Loucy (cell line): ENCODE data around the gene FKBP4.

ENCODE experiments used
- H2AFZ ChIP-seq: fragments of 200-600 bp; sonication (generic); 2 replicates; pipeline ENCODE4 v1.6.0; 2016; ENCODE audit warnings: antibody characterized with exemption, mild to moderate bottlenecking, low read length, moderate library complexity
- H3F3A ChIP-seq: fragments of 200-600 bp; 2 replicates; pipeline ENCODE4 v1.6.0; 2016; ENCODE audit warnings: antibody characterized with exemption, low read depth, mild to moderate bottlenecking
- H3K27me3 ChIP-seq: fragments of 200-600 bp; sonication (generic); 2 replicates; pipeline ENCODE4 v1.6.1; 2014; ENCODE audit warnings: low read length, mild to moderate bottlenecking; ENCODE audit not compliant: insufficient read depth, poor library complexity, severe bottlenecking
- H3K36me3 ChIP-seq: fragments of 200-600 bp; sonication (generic); 2 replicates; pipeline ENCODE4 v1.6.1; 2016; ENCODE audit warnings: low read length; ENCODE audit not compliant: insufficient read depth
- H3K4me1 ChIP-seq: fragments of 200-600 bp; sonication (generic); 2 replicates; pipeline ENCODE4 v1.5.1; 2014; ENCODE audit warnings: low read length, mild to moderate bottlenecking; ENCODE audit not compliant: insufficient read depth, poor library complexity, severe bottlenecking
- H3K4me2 ChIP-seq: fragments of 200-600 bp; sonication (generic); 2 replicates; pipeline ENCODE4 v1.6.0; 2014; ENCODE audit warnings: antibody characterized with exemption, low read length, low read depth, mild to moderate bottlenecking; ENCODE audit not compliant: poor library complexity, severe bottlenecking
- H3K4me3 ChIP-seq: fragments of 200-600 bp; sonication (generic); 2 replicates; pipeline ENCODE4 v1.5.1; 2014; ENCODE audit warnings: low read length, mild to moderate bottlenecking, mixed read lengths; ENCODE audit not compliant: poor library complexity, severe bottlenecking
- H3K79me2 ChIP-seq: fragments of 200-600 bp; sonication (generic); 2 replicates; pipeline ENCODE4 v1.6.1; 2014; ENCODE audit warnings: low read length; ENCODE audit not compliant: insufficient read depth
- H3K9ac ChIP-seq: fragments of 200-600 bp; sonication (generic); 2 replicates; pipeline ENCODE4 v1.6.0; 2014; ENCODE audit warnings: mild to moderate bottlenecking, low read depth, low read length, moderate library complexity; ENCODE audit not compliant: poor library complexity, severe bottlenecking
- H3K9me2 ChIP-seq: fragments of 200-600 bp; sonication (generic); replicated peaks from 2 replicates; pipeline ENCODE4 v1.6.1; 2016; ENCODE audit warnings: low read depth, low read length, mixed read lengths
- H3K9me3 ChIP-seq: fragments of 200-600 bp; sonication (generic); 2 replicates; pipeline ENCODE4 v1.6.1; 2014; ENCODE audit warnings: mild to moderate bottlenecking, antibody characterized with exemption, low read length, low read depth; ENCODE audit not compliant: insufficient read depth
- H4K20me1 ChIP-seq: fragments of 200-600 bp; sonication (generic); 2 replicates; pipeline ENCODE4 v1.6.0; 2014; ENCODE audit warnings: antibody characterized with exemption, low read length, mild to moderate bottlenecking; ENCODE audit not compliant: insufficient read depth, poor library complexity, severe bottlenecking
- CTCF ChIP-seq: fragments of 200-600 bp; sonication (generic); conservative IDR thresholded peaks from 2 replicates; pipeline ENCODE4 v1.5.1; 2014; ENCODE audit warnings: mild to moderate bottlenecking, antibody characterized with exemption, low read length
- EZH2phosphoT487 ChIP-seq: fragments of 200-600 bp; IDR thresholded peaks from 2 replicates; pipeline ENCODE4 v1.6.1; 2018; ENCODE audit warnings: antibody characterized with exemption, mild to moderate bottlenecking, moderate library complexity, borderline replicate concordance

The FKBP4 gene

GRCh38 chr12:2756756-2757155 is 38.0 kb upstream of the FKBP4 start:
- no peaks in the 10 kb centered on the region for H3K9me2 ChIP-seq
- H3F3A ChIP-seq: no peaks in the 10 kb centered on the region
- H4K20me1 ChIP-seq: no peaks in the 10 kb centered on the region
- H3K4me1 ChIP-seq: no peaks in the 10 kb centered on the region
- no peak overlapping the region for H2AFZ ChIP-seq
- H3K27me3 ChIP-seq: no peaks in the 10 kb centered on the region
- no peaks in the 10 kb centered on the region for H3K36me3 ChIP-seq
- H3K4me3 ChIP-seq: no peak overlapping the region
- no peak overlapping the region for H3K9ac ChIP-seq
- no peak overlapping the region for H3K4me2 ChIP-seq
- no peaks in the 10 kb centered on the region for H3K79me2 ChIP-seq
- no peak for TF ChIP-seq CTCF
- TF ChIP-seq EZH2phosphoT487: no peak
- no peaks in the 10 kb centered on the region for H3K9me3 ChIP-seq

- TF ChIP-seq EZH2phosphoT487 (no peak), CTCF (no peak)
- H3K79me2 ChIP-seq: no peaks in the 10 kb centered on the region
- H3K36me3 ChIP-seq: no peaks in the 10 kb centered on the region
- no peaks in the 10 kb centered on the region for H3K4me1 ChIP-seq
- H2AFZ ChIP-seq: no peak overlapping the region
- no peaks in the 10 kb centered on the region for H3K9me2 ChIP-seq
- H3F3A ChIP-seq: no peaks in the 10 kb centered on the region
- no peak overlapping the region for H3K4me3 ChIP-seq
- no peak overlapping the region for H3K9ac ChIP-seq
- H3K27me3 ChIP-seq: no peaks in the 10 kb centered on the region
- H3K9me3 ChIP-seq: no peaks in the 10 kb centered on the region
- no peak overlapping the region for H3K4me2 ChIP-seq
- H4K20me1 ChIP-seq: no peaks in the 10 kb centered on the region
Measured at GRCh38 chr12:2759733-2760132, 35.0 kb upstream of the FKBP4 start.

GRCh38 chr12:2764398-2764797 is 30.4 kb upstream of the FKBP4 start:
- no peaks in the 10 kb centered on the region for H3K79me2 ChIP-seq
- H3K9me2 ChIP-seq: no peaks in the 10 kb centered on the region
- H3K4me3 ChIP-seq: no peak overlapping the region
- no peaks in the 10 kb centered on the region for H3F3A ChIP-seq
- H3K9ac ChIP-seq: no peak overlapping the region
- no peaks in the 10 kb centered on the region for H3K9me3 ChIP-seq
- no peak for TF ChIP-seq EZH2phosphoT487
- TF ChIP-seq CTCF: no peak
- H3K4me2 ChIP-seq: no peak overlapping the region
- H3K36me3 ChIP-seq: no peaks in the 10 kb centered on the region
- H4K20me1 ChIP-seq: no peaks in the 10 kb centered on the region
- H2AFZ ChIP-seq: no peak overlapping the region
- no peaks in the 10 kb centered on the region for H3K4me1 ChIP-seq
- H3K27me3 ChIP-seq: no peaks in the 10 kb centered on the region
